Measurements from ENCODE around the gene TRIM56.

GRCh38 chr7:101035941-101036340 is 49.3 kb upstream of the TRIM56 start:
- TF ChIP-seq CTCF (IDR thresholded peaks at IDR 0.05; ENCODE audit: low read depth, low read length) = no peak
- TF ChIP-seq EZH2phosphoT487 (IDR thresholded peaks at IDR 0.05; ENCODE audit: low read depth) = no peak

Measured in OCI-LY3 (cell line).